Spleen (tissue), 11 donors: ENCODE data around the gene ZSWIM3. TPM values are rescaled to one million over a fixed set of nuclear protein-coding genes. Genes with fewer than 3 reads are reported as not detected.
A peak's percentile ranks its signal among the peaks of the same experiment; 100 is the strongest.

Source experiments
- DNase-seq: peaks from one replicate; pipeline ENCODE4 v3.0.0-alpha.2; 2020
- H3K27ac ChIP-seq, 8 donors: fragments of 200-600 bp; sonication (generic) in 7 of 8; 1 replicate in 4 of 8; 2 replicates in 4 of 8; pipeline versions ENCODE4 v1.5.0 to v1.8.0; 2016 to 2021; ENCODE audit warnings: inconsistent platforms in 4 of 8, mild to moderate bottlenecking in 4 of 8, moderate library complexity in 1 of 8
- H3K27me3 ChIP-seq, 7 donors: fragments of 200-600 bp; sonication (generic) in 6 of 7; replicated peaks in 1 of 7; 1 replicate in 4 of 7; 2 replicates in 3 of 7; pipeline versions ENCODE4 v1.5.0 to v1.8.0; 2016 to 2021; ENCODE audit warnings: inconsistent platforms in 3 of 7, mild to moderate bottlenecking in 1 of 7
- H3K36me3 ChIP-seq, 6 donors: fragments of 200-600 bp; sonication (generic) in 5 of 6; 1 replicate in 4 of 6; 2 replicates in 2 of 6; pipeline versions ENCODE4 v1.5.0 to v1.8.0; 2016 to 2021; ENCODE audit warnings: inconsistent platforms in 2 of 6
- H3K4me1 ChIP-seq, 6 donors: fragments of 200-600 bp; sonication (generic) in 5 of 6; 1 replicate in 3 of 6; 2 replicates in 3 of 6; pipeline versions ENCODE4 v1.5.0 to v1.8.0; 2016 to 2021; ENCODE audit warnings: inconsistent platforms in 3 of 6
- H3K4me3 ChIP-seq, 8 donors: fragments of 200-600 bp; sonication (generic) in 7 of 8; 1 replicate in 4 of 8; 2 replicates in 4 of 8; pipeline versions ENCODE4 v1.5.0 to v1.8.0; 2016 to 2021; ENCODE audit warnings: inconsistent platforms in 4 of 8, mild to moderate bottlenecking in 4 of 8, moderate library complexity in 2 of 8
- H3K9me3 ChIP-seq, 8 donors: fragments of 200-600 bp; sonication (generic) in 7 of 8; 1 replicate in 4 of 8; 2 replicates in 4 of 8; pipeline versions ENCODE4 v1.5.0 to v1.8.0; 2016 to 2021; ENCODE audit warnings: inconsistent platforms in 4 of 8
- CTCF ChIP-seq, 11 experiments: fragments of 200-600 bp in 7 of 11; fragments of 450-650 bp in 4 of 11; sonication (generic) in 4 of 11; IDR thresholded peaks in 8 of 11; conservative IDR thresholded peaks in 3 of 11; 1 replicate in 7 of 11; 2 replicates in 4 of 11; pipeline versions ENCODE4 v1.4.0 to v1.8.0; 2016 to 2021; ENCODE audit warnings: antibody characterized with exemption in 11 of 11, inconsistent platforms in 4 of 11, mild to moderate bottlenecking in 1 of 11
- POLR2A ChIP-seq, 3 donors: fragments of 450-650 bp; IDR thresholded peaks; one replicate each; pipeline ENCODE4 v1.5.1; 2017; ENCODE audit warnings: antibody characterized with exemption in 3 of 3, mild to moderate bottlenecking in 1 of 3
- POLR2AphosphoS5 ChIP-seq, 3 donors: sonication (generic); formaldehyde crosslinking; IDR thresholded peaks; one replicate each; pipeline ENCODE4 v1.5.1; 2017; ENCODE audit warnings: antibody characterized with exemption in 3 of 3
- whole genome bisulfite sequencing, 5 donors: extraction: QIAGEN DNeasy Blood & Tissue Kit in 3 of 5; methylation state at CpG; one replicate each; pipeline versions ENCODE4 v1.1.5 to v1.1.7; 2013 to 2018; 5-methylcytosine and 5-hydroxymethylcytosine counted together
- intact Hi-C: fragments of 100-400 bp; cut with DNase I; formaldehyde crosslinking; loops from one replicate; pipeline ENCODE4 v1.15.0; 2023; ENCODE audit warnings: low total_unique reads
- polyA plus RNA-seq, 3 donors: library from polyadenylated mRNA; stranded (reverse); fragments of 200-250 nt; gene quantifications; one replicate each; pipeline ENCODE4 v1.2.1, GENCODE V29; 2013
- total RNA-seq, 7 donors: library from RNA; depleted of rRNA in 3 of 7; stranded (reverse); fragments of >200 nt in 3 of 7; fragmentation: NEBNext Ultra II Directional in 4 of 7; extraction: Animal tissue kit (Norgen Biotek cat#: 25700) in 4 of 7; gene quantifications; one replicate each; pipeline versions ENCODE4 v1.1.0 to v1.2.1, GENCODE V29; 2016 to 2021
- donor health status: healthy with polysubstance abuse.
- donor health status: DM: no; HTN: no; CAD: no; lungs with moderate emphysema.
- donor health status: DM: no; HTN: no; CAD: no.
- donor health status: Bipolar disorder and iron deficiency.
- donor health status: healthy.
- donor health status: DM: no; HTN: no; CAD: no.
- donor health status: DM: yes; HTN: yes; CAD: no.

The ZSWIM3 gene
- total and polyA plus RNA-seq, 10 donors, result 3.1 to 7.1 (median 5.1) TPM

GRCh38 chr20:45822857-45823256 lies 34.6 kb upstream of the ZSWIM3 start:
- H3K27ac ChIP-seq, result no peak overlapping the region
- intact Hi-C loops, result no loop called here

GRCh38 chr20:45823949-45824835 lies 33.2 kb upstream of the ZSWIM3 start:
- no peaks in the 10 kb centered on the region for H3K36me3 ChIP-seq
- peaks cover 0 to 37% (median 22%) of the 10 kb centered on the region in 7 donors for H3K27me3 ChIP-seq
- intact Hi-C loops, result no loop called here
- peak; percentile 85 for DNase-seq
- 17 to 25% (median 20%) methylated on average over 49 to 57 of the region's 57 CpGs for WGBS, 5 donors
- peaks cover 0 to 30% (median 19%) of the 10 kb centered on the region in 6 donors for H3K4me1 ChIP-seq
- no peaks in the 10 kb centered on the region for H3K9me3 ChIP-seq
- TF ChIP-seq POLR2AphosphoS5 (IDR thresholded peaks at IDR 0.05) (peak in 2 of 3 donors; percentile 61 to 71), CTCF (IDR thresholded peaks at IDR 0.05 in 8 of 11, conservative IDR thresholded peaks at IDR 0.05 in 3 of 11) (peak in 9 of 11 experiments; percentile 24 to 60 (median 49)), POLR2A (IDR thresholded peaks at IDR 0.05) (no peak)
- peak overlapping the region in 1 of 8 donors; percentile 12 for H3K27ac ChIP-seq
- H3K4me3 ChIP-seq, result peak overlapping the region in 7 of 8 donors; percentile 13 to 64 (median 21)

More at GRCh38 chr20:45822857-45823256, 34.6 kb upstream of the ZSWIM3 start:
- no peaks in the 10 kb centered on the region for H3K9me3 ChIP-seq
- TF ChIP-seq POLR2AphosphoS5 (IDR thresholded peaks at IDR 0.05) (no peak), POLR2A (IDR thresholded peaks at IDR 0.05) (no peak), CTCF (IDR thresholded peaks at IDR 0.05 in 8 of 11, conservative IDR thresholded peaks at IDR 0.05 in 3 of 11) (no peak)
- H3K36me3 ChIP-seq, result no peaks in the 10 kb centered on the region
- no peak for DNase-seq
- H3K4me1 ChIP-seq, result peaks cover 0 to 26% (median 19%) of the 10 kb centered on the region in 6 donors
- H3K4me3 ChIP-seq, result peak overlapping the region in 1 of 8 donors; percentile 64
- 6 to 26% (median 11%) methylated on average over 6 to 24 of the region's 24 CpGs for WGBS, 5 donors
- peaks cover 0 to 37% (median 22%) of the 10 kb centered on the region in 7 donors for H3K27me3 ChIP-seq

GRCh38 chr20:45826381-45827019 lies 30.9 kb upstream of the ZSWIM3 start:
- no peak overlapping the region for H3K4me3 ChIP-seq
- no peaks in the 10 kb centered on the region for H3K9me3 ChIP-seq
- intact Hi-C loops, result no loop called here
- H3K27me3 ChIP-seq, result peaks cover 0 to 32% (median 22%) of the 10 kb centered on the region in 7 donors
- peak overlapping the region in 7 of 8 donors; percentile 4 to 74 (median 44) for H3K27ac ChIP-seq
- TF ChIP-seq POLR2AphosphoS5 (IDR thresholded peaks at IDR 0.05) (peak in 1 of 3 donors; percentile 39), POLR2A (IDR thresholded peaks at IDR 0.05) (no peak)
- peaks cover 0 to 32% (median 20%) of the 10 kb centered on the region in 6 donors for H3K4me1 ChIP-seq
- no peaks in the 10 kb centered on the region for H3K36me3 ChIP-seq
- no peak for DNase-seq
- 79 to 90% (median 82%) methylated on average over 6 of the region's 6 CpGs for WGBS, 5 donors

- Histone ChIP-seq H3K27me3 (peaks cover 0 to 27% (median 19%) of the 10 kb centered on the region in 7 donors), H3K9me3 (no peaks in the 10 kb centered on the region), H3K27ac (peak within 1 kb of the TSS in 7 of 8 donors; percentile 4 to 74 (median 44)), H3K36me3 (no peaks in the 10 kb centered on the region), H3K4me3 (no peak within 1 kb of the TSS), H3K4me1 (peaks cover under 1 to 39% (median 23%) of the 10 kb centered on the region in 6 donors)
- intact Hi-C loops, result no loop called here
- DNase-seq, result no peak
- TF ChIP-seq POLR2AphosphoS5 (IDR thresholded peaks at IDR 0.05), result no peak
- TF ChIP-seq POLR2A (IDR thresholded peaks at IDR 0.05), result no peak
- WGBS, 5 donors, result 82 to 95% (median 90%) methylated on average over 8 of the region's 8 CpGs
Measured at GRCh38 chr20:45827030-45827652, 30.3 kb upstream of the ZSWIM3 start, which contains the start of gene TNNC2. TSS of gene TNNC2 (minus strand) at chr20:45827312. CDS start at chr20:45827248, 64 bp downstream.
